GM21381 (cell line): ENCODE results near the gene CCL23.

Experiments used
- ATAC-seq: cut with Tn5 transposase; IDR thresholded peaks from one replicate; pipeline ENCODE4 v1.9.1; 2021; ENCODE audit warnings: mild to moderate bottlenecking, moderate library complexity; ENCODE audit not compliant: unreplicated experiment

CCL23 gene

DNA sequence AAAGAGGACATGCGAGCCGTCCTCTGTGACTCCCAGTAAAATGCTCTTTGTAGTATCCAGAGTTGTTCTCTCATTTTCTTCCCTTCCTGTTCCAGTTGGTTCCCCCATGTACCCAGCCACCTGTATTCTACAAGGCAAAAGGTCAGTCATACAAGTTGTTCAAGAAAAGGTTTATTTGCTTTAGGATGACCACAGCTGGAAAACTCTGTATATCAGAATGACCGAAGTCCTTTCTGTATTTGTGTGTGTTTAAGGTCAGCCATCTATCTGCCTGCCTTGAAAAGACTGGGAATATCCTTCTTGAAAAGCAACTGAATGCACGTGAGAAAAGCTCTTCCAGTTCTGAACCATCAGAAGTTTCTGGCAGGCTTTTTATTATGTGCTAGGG is 44.8 kb downstream of the CCL23 start:
- ATAC-seq: no peak

DNA sequence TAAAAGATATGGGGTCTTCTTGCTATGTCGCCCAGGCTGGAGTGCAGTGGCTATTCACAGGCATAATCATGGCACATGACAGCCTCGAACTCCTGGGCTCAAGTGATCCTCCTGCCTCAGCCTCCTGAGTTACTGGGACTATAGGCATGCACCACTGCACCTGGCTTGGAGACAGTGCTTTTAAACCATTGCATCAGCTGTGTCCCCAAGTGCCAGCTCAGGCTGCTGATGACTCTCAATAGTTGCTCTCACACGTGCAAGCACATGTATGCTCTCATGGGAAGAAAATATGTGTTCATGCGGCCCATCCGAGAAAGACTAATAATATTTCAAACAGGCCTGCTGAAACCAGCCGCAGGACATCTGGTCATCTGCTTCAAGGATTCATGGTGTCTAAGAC is 45.2 kb downstream of the CCL23 start:
- ATAC-seq: no peak

DNA sequence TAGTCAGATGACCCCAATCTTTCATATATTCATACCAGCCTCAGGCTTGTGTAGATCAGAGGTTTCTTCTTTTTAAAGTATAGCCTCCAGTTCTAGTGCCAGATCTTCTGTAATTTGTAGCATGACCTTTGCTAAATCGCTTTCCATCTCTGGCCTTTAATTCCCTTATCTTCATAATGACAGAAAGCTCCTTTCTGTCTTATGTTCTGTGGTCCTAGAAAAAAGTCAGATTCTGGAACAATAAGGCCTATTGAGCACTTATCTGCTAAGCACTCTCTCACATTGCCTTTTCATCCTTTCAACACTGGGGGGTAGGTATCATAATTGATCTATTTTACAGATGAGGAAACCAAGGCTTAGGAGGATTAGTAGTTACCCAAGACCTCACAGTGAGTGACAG is 45.7 kb downstream of the CCL23 start:
- no peak for ATAC-seq

DNA sequence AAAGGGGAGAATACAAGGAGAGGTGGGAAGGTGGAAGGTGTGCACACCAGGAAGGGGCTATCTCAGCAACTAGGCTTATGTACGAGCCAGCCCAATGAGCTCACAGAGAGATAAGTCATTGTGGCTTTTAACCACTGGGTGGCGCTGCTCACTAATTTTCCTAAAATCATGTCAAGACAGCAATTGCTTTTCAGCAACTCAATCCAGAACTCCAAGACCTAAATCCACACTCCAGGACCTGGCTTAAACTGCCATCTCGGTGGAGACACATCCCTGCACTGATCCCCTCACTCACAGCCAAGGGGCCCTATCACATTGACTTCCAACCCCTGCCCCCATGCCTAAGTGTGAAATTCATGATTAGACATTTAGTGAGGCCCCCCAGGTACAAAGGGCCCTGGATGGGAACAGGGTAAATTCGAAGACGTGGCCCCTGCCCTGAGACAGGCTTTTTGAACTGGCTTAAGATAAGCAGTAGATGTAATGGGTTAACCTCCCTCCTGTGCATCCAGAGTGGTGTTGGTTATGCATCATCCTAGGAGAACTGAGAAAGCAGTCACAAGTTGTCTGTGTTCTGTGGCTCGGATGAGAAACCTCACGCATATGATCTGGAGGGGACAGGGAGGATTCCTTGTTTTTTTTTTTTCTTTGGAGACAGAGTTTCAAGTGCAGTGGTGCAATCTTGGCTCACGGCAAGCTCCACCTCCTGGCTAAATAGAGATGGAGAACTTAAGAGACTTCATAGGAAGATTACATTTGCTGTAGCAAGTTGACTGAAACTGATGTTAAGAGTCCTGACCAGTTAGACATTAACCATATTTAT is 48.0 kb downstream of the CCL23 start:
- no peak for ATAC-seq

DNA sequence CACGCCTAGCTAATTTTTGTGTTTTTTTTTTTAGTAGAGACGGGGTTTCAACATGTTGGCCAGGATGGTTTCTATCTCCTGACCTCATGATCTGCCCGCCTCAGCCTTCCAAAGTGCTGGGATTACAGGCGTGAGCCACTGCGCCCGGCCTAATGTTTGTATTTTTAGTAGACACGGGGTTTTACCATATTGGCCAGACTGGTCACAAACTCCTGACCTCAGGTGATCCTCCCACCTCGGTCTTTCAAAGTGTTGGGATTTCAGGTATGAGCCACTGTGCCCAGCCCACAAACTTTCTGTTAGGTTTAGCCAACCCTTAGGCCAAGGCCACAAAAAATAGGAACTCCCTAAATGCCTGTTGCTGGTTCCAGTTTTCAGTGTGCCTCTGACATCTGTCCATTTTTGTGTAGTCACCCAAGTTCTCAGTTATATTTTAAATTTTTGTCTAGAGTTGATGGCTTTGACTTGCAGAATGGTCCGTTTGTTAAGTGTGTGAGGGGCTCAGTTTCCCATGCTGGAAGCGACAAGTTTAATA is 49.2 kb downstream of the CCL23 start:
- ATAC-seq: no peak

DNA sequence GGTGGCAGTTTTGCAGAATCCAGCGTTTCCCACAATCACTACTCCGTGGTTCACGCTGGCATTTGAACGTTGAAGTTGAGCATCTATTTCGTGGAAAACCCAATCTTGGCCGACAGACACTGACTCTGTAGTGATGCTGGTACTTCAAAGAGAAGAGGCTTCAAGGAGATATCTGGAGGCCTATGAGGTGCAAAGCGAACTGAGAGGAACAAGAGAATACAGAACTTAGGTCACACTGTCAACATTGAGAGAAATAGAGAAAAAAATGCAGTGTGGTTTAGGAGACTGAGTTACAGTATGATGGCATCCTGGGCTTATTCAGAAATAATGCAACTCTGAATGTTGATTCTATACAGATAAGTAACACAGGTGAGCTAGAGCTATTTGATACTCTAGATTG is 52.5 kb downstream of the CCL23 start:
- ATAC-seq: no peak

DNA sequence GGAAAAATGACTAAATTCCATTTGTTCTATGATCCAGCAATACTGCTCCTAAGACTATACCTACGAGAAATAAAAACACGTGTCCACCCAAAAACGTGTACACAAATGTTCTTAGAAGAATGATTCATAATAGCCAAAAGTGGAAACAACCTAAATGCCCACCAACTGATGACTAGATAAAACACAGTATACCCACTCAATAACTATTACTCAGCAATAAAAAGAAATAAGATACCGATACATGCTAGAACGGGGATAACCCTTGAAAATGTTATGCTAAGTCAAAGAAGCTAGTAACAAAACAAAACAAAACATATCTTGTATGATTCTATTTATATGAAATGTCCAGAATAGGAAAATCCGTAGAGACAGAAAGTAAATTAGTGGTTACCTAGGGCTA is 54.1 kb downstream of the CCL23 start:
- no peak for ATAC-seq
